GM18907 (cell line): ENCODE results near the gene COPZ1.
A peak's percentile ranks its signal among the peaks of the same experiment; 100 is the strongest.

Source experiments
- ATAC-seq: cut with Tn5 transposase; IDR thresholded peaks from one replicate; pipeline ENCODE4 v1.9.1; 2021; ENCODE audit warnings: mild to moderate bottlenecking, moderate library complexity; ENCODE audit not compliant: unreplicated experiment

Gene COPZ1

DNA sequence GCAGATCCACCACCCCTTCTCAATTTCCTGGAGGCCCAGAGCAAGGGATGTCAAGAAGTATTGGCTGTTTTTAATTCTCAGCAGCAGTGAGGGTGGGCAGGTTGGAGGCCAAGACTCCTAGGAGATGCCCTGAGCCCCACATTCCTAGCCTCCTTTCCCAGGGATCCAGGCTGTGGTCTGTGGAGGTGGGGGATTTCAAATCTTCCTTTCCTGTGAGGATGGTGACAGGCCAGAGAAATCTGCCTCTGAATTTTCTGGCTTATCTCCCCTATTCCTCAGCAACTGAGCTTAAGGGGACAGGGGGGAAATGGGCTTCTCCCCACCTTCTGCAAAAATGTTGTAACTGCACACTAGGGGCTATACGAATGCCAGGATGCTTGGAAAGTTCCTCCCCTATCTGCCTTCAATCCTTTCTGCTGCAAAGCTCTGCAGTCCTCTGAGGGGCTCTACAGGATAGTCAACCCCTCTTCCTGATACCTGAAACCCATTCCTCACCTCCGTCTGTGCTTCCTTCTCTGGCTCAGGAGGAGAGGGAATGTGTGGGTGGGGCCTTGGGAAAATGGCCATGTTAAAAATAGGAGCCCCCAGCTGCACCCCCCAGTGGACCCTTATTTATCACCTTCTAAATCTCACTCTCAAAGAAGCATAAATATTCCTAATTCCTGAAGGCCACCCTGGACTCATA lies 32.7 kb downstream of the COPZ1 start:
- ATAC-seq, result no peak

DNA sequence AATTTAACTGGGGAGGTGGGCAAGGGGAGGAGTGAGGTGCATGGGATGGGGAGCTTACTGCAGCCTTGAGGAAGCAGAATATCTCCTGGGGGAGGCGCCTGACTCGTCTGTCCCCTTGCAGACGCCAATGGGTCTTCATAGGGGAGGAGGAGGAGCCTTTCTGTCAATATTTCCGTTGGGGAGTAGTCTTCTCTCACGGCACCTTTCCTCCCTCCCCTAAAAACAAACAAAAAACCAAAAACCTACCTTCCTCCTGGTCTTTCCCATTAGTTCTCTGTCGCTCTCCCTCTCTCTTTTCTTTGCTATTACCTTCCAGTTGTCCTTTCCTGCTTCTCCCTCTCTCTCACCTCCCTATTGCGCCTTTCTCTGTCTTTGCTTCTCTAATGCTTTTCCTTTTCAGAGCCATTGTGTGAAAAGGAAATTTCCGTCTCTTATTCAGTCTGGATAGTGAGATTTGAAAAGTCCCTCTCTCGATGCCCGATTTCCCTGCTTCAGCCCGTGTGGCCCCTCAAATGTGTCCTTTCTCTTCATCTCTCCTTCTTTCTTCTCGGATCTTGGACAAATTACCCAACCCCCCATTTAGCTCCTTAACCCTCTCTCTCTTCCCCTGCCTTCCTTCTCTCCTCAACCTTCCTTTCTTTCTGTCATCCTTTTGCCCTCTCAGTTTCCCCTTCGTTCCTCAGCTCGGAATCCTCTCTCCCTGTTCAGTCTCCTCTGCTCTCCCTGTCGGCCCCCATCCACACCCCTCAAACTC lies 33.4 kb downstream of the COPZ1 start:
- ATAC-seq, result no peak

DNA sequence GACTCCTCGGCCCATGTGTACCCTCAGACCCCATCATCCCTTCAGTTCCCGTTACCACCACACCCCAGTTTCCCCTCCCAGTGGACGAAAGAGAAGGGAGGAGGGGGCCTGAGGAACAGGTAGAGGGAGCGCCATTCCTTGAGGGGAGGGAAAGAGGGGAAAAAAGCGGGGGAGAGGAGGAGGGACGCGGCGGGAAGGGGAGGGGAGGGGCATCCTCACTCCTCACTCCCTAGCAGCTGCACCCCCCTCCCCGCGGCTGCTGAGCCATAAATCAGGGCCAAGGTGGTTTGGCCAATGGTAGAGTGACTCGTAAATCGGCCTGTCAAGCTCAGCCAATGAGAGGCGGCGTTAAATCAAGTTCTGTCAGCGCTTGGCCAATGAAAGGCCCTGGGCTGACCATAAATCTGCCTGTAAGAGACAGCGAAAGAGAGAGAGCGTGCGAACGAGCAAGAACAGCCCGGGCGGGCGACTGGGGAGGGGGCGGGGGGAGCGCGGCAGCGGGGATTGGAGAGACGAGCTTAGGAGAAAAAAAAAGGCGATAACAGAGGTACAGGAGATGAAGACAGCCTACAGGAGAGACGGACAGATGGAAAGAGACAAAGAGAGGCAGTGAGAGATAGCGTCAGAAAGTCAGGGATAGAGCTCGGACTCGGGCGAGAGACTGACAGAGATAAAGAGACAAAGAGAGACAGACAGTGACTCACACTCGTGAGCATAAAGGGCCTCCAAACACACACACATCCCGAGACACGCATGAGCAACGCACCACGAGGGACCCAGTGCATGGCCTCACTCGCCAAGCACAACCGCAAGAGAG lies 34.2 kb downstream of the COPZ1 start:
- ATAC-seq, result peak; percentile 96

DNA sequence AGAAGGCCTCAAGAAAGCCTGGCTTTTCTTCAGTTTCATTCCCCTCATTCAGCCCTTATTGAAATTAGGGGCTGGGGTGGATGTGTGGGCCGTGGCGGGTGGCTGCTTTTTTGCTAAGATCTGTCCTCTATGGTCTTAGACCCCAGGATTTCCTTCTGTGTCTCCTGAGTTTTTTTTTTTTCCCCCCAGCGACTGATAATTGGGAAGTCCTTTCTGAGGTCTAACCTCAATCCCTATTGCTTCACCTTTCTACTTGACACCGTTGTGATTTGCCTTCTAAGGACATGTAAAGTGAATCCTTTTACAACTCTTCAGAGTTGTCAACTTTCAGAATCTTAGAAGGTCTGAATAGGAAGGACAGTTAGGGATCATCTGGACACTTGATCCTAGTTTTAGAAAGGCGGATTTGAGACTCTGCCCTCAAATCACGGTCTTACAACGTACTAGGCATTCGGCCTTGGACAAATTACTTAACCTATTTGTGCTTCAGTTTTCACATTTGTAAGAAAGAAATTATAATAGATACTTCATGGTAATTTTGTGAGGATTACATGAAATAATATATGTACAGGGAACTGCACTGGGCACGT lies 34.9 kb downstream of the COPZ1 start:
- no peak for ATAC-seq

DNA sequence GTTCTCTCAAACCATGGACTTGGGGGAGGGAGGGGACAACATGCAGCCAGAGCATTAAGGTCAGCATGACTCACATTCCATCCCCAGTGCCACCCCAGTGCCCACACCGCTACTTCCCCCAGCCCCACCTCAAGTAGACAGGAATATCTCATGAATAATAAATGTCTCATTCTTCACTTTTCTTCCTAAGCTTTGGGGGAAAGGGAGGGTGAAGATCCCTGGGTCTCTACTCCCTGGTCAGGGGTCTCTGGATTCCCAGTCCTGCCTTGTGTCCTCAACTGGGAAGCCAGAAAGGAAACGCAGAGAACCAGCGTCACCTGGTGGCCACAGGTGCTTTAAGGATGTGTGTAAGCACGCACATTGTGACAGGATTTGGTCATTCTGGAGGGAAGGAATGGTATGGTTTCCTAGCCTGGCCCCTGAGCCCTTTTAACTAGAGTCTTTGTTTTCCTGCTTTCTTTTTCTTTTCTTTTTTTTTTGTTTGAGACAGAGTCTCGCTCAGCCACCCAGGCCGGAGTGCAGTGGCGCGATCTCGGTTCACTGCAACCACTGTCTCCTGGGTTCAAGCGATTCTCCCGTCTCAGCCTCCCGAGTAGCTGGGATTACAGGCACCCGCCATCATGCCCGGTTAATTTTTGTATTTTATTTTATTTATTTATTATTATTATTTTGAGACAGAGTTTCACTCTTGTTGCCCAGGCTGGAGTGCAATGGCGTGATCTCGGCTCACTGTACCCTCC lies 36.0 kb downstream of the COPZ1 start:
- ATAC-seq, result no peak

GRCh38 chr12:54363047-54363446 lies 38.1 kb downstream of the COPZ1 start:
- no peak for ATAC-seq

DNA sequence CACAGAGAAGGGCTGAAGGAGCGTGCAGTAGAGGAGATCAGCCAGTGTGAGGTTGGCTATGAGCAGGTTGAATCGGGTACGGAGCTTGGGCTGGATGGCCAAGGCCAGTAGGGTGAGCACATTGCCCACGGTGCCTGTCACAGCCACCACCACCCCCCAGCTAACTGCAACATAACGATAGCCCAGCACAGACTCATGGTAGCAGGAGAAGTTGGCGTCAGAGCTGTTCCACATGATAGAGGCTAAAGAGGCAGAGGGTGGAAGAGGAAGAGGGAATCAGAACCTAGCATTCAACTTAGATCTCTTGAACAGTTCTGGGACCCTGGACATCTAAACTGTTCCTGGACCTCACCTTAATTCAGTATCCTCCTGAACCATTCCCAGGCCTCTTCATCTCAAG lies 38.7 kb downstream of the COPZ1 start:
- no peak for ATAC-seq

DNA sequence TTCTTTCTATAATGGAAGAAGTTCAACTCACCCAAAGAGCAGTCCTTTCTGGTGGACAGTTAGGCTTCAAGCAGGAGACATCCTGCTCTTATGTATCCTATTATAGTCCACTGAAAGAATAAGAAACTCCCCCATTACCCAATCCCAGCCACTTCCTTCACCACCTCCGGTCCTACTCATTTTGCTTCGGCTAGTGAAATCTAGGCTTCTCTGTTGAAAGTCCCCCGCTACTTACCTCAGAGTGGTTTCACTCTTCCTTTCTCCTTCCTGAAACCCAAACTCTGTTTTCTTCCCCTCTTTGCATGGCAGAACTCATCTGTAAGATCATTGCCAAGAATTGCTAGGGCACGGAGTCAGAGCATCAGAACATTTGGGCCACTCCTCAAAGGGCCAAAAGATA lies 39.5 kb downstream of the COPZ1 start, which contains the start of gene GPR84:
GPR84 (minus strand) TSS at position 74 of the 400 bp plus-strand sequence. CDS start 635 bp downstream, outside the sequence.
- ATAC-seq, result peak; percentile 50

GRCh38 chr12:54368025-54368708 lies 43.2 kb downstream of the COPZ1 start:
- peak; percentile 19 for ATAC-seq

DNA sequence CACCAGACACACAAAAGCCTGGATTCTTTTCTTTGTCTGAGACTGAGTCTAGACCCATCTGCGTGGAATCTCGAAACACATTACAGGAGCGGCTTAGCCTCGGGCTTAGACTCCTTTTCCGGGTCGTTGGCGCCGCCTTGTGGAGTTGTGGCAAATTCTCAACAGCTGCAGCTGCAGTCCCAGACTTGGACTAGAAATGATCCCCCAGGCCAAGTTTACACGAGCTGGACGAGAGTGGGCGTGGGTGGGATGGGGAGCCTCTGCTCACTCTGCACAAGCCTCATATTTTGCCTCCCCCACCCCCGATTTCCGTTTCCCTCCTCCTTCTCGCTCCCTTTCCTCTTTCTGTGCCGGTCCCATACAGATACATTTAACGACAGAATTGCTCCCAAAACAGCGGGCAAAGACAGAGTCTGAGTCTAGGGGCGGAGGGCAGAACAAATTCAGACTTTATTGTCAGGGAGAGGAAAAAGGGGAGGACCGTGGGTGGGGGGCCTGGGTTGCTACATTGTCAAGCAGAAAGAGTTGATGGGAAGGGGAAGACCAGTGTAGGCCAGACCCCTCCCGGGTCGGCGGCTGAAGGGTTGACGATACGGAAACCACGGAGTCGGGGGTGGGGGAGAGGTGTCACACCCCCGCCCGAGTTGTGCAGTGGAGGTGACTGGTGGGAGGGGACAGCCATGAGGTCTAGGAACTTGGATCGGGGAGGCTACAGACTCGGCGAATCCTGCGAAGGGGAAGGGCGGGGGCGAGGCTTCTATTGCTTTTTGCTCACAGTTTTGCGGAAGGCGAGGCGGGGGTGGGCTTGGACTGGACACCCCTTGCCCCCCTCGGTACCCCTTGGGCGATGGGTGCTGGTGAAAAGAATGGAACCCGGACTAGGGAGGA lies 44.0 kb downstream of the COPZ1 start:
- peak; percentile 71 for ATAC-seq

DNA sequence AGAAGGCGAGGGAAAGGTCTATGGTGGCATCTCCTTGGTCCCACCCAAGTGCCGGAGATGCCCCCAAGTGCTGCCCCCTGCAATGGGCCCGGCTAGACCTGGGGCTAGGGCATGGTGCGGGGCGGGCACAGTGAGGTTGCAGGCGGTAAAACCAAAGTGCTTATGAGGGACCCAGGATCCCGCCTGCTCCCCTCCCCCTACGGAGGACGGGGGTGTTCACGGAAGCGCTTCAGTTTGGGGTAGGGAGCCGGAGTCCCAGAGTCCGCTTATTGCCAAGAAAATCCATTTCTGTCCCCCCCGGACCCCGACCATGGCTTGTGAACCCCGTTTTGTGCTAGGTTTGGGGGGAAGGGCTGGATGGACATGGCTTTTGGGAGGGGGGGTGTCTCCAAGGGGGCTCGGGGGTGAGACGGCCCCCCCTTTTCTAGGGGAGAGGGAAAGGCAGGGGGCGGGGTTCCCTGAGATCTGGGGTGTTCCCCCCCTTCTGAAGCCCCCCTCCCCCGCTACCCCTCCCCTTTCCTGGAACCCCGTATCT lies 44.7 kb downstream of the COPZ1 start:
- no peak for ATAC-seq

- no peak for ATAC-seq
Measured at GRCh38 chr12:54370171-54370730, 45.3 kb downstream of the COPZ1 start.

DNA sequence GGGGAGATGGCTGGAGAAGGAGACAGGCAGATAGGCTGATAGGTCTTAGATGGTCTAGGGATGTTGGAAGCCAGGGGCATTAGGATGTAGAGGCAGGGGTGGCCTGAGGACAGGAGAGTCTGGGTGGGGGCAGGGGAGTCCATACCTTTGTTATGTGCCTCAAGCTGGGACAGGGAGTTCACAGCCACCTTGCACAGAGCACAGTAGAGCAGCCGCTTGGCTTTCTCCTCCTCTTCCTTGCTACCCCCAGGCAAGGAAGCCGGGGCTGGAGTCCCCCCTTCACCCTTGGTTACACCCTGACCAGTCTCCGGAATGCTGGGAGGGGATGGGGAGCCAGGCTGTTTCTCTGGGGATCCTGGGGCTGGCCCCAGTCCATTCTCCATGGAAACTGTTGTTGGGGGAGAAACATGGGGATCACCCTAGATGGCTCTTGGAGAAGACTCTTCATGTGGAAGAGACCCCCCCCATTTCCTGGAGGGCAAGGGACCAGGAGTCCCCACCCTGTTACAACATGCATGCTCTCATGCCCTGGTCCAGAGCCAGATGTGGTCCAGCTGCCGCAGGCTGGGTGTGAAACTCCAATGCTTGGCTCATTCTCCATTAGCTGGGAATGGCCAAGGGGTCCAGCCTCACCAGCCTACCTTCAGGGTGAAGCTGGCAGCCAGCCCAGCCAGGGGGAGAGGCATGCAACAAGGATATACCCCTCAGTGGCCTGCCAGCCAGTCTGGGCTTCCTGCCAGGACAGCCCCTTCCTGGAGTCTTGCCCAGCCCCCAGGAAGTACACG lies 46.6 kb downstream of the COPZ1 start:
- ATAC-seq, result no peak

DNA sequence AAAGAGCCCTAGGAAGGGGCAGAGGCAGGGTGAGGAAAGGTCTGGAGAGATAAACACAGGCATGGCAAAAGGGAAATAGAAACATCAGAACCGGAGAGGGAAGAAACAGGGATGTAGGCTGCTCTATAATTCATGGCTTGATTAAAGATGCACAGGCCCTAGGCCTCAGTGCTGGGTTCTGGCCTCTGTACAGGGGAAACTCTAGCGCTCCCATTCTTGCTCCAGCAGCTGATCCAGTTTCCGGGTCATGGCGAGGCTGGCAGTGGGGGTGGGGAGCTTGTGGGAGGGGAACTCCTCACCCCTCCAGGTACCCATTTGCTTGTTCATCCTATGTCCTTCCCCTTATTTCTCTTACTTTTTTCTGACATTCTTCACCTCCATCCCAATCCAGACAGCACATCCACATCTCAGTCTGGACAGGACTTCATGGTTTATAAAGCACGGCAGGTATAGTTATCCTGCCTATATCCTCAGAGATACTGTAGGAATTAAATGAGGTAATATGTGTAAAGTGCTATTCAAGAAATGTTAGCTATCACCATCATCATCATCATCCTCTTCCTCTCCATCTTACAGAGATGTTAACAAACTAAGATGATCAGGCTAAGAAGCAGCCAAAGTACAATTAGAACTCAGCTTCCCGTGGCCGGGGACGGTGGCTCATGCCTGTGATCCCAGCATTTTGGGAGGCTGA lies 47.3 kb downstream of the COPZ1 start:
- no peak for ATAC-seq

DNA sequence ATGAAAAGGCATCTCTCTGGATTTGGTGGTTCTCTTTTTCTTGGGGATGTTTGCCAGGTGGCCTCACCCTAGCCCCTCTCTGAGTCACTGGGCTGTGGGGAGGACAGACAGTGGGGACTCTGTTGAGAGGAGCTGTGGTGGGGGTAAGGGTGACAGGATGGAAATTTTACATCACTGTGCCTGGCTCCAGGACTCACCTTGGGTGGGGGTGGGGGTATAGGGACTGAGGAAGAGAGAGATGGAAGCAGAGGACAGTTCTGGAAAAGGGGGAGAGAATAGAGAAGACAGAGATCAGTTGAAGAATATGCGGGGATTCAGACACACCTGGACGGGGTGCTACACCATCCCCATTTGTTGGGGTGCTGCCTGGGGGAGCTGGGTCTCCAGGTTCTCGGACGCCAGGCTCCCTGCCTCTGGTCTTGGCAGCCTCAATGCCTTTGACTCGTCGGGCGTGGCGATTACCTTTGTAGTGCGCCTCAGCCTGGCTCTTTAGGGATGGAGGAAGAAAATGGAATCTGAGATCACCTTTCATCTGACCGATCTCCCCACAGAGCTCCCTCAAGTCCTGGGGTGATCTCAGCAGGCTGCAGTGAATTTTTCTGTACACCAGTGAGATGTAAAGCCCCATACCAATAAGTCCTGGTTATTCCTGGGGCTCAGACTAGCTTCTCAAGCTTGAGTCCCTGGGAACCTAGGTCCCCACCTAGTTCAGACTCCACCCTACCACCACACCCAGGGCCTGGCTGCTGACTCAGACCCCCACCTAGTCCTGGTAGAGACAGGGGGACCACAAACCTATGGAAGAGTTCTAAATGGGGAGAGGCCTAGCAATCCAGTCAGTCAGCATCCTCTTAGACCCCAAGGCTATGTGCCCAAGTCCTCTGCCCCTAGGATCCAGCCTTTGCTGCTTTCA lies 49.0 kb downstream of the COPZ1 start:
- no peak for ATAC-seq
